ENCODE results near the gene SEC22C. TPM values are rescaled to one million over a fixed set of nuclear protein-coding genes. Genes with fewer than 3 reads are reported as not detected.

SEC22C gene
- total and polyA plus RNA-seq, 2 of the 13 experiments (the other 11 are each of a cell fraction or from before 2014, with no cell fraction given): 20.0 to 40.0 TPM

DNA sequence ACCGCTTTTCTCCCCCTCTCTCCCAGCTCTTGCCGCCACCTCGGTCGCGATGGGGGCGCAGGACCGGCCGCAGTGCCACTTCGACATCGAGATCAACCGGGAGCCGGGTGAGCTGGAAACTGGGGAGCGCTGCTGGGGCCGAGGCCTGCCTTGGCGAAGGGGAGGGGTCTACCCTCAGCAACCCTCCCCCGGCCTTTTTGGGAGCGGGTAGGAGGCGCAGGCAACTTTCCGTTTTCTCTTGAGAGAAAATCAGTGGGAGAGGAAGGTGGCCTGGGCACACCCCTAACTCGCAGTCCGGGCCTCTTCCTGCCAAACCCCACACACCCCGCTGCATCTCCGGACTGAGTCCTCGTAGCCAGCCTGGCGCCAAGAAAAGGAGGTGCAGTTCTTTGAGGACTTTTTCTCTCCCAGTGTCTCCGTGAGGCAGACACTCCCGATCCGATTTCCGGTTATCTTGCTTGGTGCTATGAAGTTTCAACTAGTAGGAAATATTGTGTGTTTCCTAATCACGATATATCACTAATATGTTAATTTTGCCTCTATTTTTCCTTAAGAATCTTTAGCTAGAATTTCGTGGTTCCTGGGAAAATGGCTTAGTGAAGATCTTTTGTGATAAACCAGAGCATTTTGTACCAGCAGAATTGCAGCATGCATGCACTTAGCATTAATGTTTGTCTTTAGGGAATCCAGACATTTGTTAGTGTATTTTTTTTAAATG, 19.4 kb upstream of the SEC22C start:
- H3K4me1 ChIP-seq (ENCODE audit: insufficient read depth, low read length): peaks cover 39% of the 10 kb centered on the region
- in situ Hi-C loops (cut with HindIII; ENCODE audit: extremely low pct_ligation_motif_present, low pct_unique_long_range_greater_than_20kb) (no loop called here), intact Hi-C loops (cut with micrococcal nuclease; ENCODE audit: unreplicated experiment) (loop anchor here (2.0 to 5.0 kb wide), 2 partner anchors 28 to 131 kb away; no protein-coding TSS in a partner anchor)
- peak overlapping the region; percentile 98 for H3K27ac ChIP-seq (ENCODE audit: extremely low read length, insufficient read depth, low read length)
- H3K27me3 ChIP-seq (ENCODE audit: control insufficient read depth in 1 of 2, insufficient read depth in 2 of 2, low read length in 2 of 2): no peaks in the 10 kb centered on the region; a peak in 1 of 5 replicates
- H2AFZ ChIP-seq (ENCODE audit: low read length): no peak overlapping the region
- H3K36me3 ChIP-seq (replicated peaks in 1 of 2; ENCODE audit: control insufficient read depth in 1 of 2, insufficient read depth in 2 of 2, low read length in 2 of 2): no peaks in the 10 kb centered on the region; a peak in 1 of 5 replicates
- peak overlapping the region; percentile 74 to 85 (median 79) for H3K4me3 ChIP-seq (replicated peaks in 1 of 3; ENCODE audit: insufficient read depth in 1 of 3, low read depth in 2 of 3, low read length in 3 of 3)
- peaks cover 52% of the 10 kb centered on the region for H3K79me2 ChIP-seq (ENCODE audit: insufficient read depth, low read length)
- peak; percentile 16 for DNase-seq (ENCODE audit: low spot score)
- H3K9me3 ChIP-seq (ENCODE audit: low read length): no peaks in the 10 kb centered on the region
- no TSS peak for BruUV-seq (replicated peaks)
- ChIA-PET CTCF (ENCODE audit: low intra/inter-chr PET ratio, low total read pairs) (no interaction called here), POLR2A (interaction anchor here (0.6 to 3.6 kb wide), 22 partner anchors 8 to 228 kb away, joined by 3 to 76 read pairs (median 6); partner anchors contain the start of genes HIGD1A, SEC22C and SS18L2)
- peaks cover 35% of the 10 kb centered on the region for H4K20me1 ChIP-seq (ENCODE audit: insufficient read depth, low read length)
- peak overlapping the region; percentile 81 for H3K4me2 ChIP-seq (ENCODE audit: low read depth, low read length)
- H3K9ac ChIP-seq (ENCODE audit: insufficient read depth, low read depth, low read length): peak overlapping the region; percentile 92
- ATAC-seq: no peak
- no peak for FAIRE-seq
- WGBS (ENCODE audit: low lambda C conversion rate): under 1% methylated on average over 26 of the region's 31 CpGs
- no peak for TF ChIP-seq RXRA (CRISPR knock-in tag; IDR thresholded peaks at IDR 0.05)
- TF ChIP-seq CREB1 (IDR thresholded peaks at IDR 0.05): no peak
- TF ChIP-seq CREB1 (CRISPR knock-in tag; IDR thresholded peaks at IDR 0.05): no peak
- TF ChIP-seq KDM5A (IDR thresholded peaks at IDR 0.05; ENCODE audit: borderline replicate concordance, low read length): peak; percentile 65; the same call in 1 of the 2 replicates
- TF ChIP-seq ZFP36L2 (CRISPR knock-in tag; IDR thresholded peaks at IDR 0.05): no peak
- TF ChIP-seq ZNF30 (CRISPR knock-in tag; IDR thresholded peaks at IDR 0.05): peak; percentile 51; the same call in 1 of the 2 replicates
- TF ChIP-seq, protein P1, sequence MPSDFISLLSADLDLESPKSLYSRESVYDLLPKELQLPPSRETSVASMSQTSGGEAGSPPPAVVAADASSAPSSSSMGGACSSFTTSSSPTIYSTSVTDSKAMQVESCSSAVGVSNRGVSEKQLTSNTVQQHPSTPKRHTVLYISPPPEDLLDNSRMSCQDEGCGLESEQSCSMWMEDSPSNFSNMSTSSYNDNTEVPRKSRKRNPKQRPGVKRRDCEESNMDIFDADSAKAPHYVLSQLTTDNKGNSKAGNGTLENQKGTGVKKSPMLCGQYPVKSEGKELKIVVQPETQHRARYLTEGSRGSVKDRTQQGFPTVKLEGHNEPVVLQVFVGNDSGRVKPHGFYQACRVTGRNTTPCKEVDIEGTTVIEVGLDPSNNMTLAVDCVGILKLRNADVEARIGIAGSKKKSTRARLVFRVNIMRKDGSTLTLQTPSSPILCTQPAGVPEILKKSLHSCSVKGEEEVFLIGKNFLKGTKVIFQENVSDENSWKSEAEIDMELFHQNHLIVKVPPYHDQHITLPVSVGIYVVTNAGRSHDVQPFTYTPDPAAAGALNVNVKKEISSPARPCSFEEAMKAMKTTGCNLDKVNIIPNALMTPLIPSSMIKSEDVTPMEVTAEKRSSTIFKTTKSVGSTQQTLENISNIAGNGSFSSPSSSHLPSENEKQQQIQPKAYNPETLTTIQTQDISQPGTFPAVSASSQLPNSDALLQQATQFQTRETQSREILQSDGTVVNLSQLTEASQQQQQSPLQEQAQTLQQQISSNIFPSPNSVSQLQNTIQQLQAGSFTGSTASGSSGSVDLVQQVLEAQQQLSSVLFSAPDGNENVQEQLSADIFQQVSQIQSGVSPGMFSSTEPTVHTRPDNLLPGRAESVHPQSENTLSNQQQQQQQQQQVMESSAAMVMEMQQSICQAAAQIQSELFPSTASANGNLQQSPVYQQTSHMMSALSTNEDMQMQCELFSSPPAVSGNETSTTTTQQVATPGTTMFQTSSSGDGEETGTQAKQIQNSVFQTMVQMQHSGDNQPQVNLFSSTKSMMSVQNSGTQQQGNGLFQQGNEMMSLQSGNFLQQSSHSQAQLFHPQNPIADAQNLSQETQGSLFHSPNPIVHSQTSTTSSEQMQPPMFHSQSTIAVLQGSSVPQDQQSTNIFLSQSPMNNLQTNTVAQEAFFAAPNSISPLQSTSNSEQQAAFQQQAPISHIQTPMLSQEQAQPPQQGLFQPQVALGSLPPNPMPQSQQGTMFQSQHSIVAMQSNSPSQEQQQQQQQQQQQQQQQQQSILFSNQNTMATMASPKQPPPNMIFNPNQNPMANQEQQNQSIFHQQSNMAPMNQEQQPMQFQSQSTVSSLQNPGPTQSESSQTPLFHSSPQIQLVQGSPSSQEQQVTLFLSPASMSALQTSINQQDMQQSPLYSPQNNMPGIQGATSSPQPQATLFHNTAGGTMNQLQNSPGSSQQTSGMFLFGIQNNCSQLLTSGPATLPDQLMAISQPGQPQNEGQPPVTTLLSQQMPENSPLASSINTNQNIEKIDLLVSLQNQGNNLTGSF (CRISPR knock-in tag; IDR thresholded peaks at IDR 0.05): 0 out of 2 replicates have a peak, but pooled peaks have one; percentile 8
- TF ChIP-seq BHLHE40 (IDR thresholded peaks at IDR 0.05; ENCODE audit: low read length): 0 out of 2 replicates have a peak, but pooled peaks have one; percentile 2
- TF ChIP-seq KAT7 (CRISPR knock-in tag; IDR thresholded peaks at IDR 0.05; ENCODE audit: borderline replicate concordance): peak; percentile 10; the same call in 1 of the 2 replicates
- TF ChIP-seq, protein P2, sequence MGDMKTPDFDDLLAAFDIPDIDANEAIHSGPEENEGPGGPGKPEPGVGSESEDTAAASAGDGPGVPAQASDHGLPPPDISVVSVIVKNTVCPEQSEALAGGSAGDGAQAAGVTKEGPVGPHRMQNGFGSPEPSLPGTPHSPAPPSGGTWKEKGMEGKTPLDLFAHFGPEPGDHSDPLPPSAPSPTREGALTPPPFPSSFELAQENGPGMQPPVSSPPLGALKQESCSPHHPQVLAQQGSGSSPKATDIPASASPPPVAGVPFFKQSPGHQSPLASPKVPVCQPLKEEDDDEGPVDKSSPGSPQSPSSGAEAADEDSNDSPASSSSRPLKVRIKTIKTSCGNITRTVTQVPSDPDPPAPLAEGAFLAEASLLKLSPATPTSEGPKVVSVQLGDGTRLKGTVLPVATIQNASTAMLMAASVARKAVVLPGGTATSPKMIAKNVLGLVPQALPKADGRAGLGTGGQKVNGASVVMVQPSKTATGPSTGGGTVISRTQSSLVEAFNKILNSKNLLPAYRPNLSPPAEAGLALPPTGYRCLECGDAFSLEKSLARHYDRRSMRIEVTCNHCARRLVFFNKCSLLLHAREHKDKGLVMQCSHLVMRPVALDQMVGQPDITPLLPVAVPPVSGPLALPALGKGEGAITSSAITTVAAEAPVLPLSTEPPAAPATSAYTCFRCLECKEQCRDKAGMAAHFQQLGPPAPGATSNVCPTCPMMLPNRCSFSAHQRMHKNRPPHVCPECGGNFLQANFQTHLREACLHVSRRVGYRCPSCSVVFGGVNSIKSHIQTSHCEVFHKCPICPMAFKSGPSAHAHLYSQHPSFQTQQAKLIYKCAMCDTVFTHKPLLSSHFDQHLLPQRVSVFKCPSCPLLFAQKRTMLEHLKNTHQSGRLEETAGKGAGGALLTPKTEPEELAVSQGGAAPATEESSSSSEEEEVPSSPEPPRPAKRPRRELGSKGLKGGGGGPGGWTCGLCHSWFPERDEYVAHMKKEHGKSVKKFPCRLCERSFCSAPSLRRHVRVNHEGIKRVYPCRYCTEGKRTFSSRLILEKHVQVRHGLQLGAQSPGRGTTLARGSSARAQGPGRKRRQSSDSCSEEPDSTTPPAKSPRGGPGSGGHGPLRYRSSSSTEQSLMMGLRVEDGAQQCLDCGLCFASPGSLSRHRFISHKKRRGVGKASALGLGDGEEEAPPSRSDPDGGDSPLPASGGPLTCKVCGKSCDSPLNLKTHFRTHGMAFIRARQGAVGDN (CRISPR knock-in tag; IDR thresholded peaks at IDR 0.05): peak; percentile 65
- peak; percentile 84; the same call in 1 of the 2 replicates for TF ChIP-seq NCOA1 (CRISPR knock-in tag; IDR thresholded peaks at IDR 0.05)

Measured in HepG2 (cell line).